HepG2 (cell line): Measurements from ENCODE around the gene ANKRD49. TPM values are rescaled to one million over a fixed set of nuclear protein-coding genes. Genes with fewer than 3 reads are reported as not detected.

Experiments used
- ARID2 ChIP-seq: sonication (generic); formaldehyde crosslinking; IDR thresholded peaks from 2 replicates; pipeline ENCODE4 v1.8.1; 2022; ENCODE audit warnings: mild to moderate bottlenecking, missing genetic modification reagents, borderline replicate concordance
- CC2D1A ChIP-seq: sonication (generic); formaldehyde crosslinking; IDR thresholded peaks from 2 replicates; pipeline ENCODE4 v1.8.1; 2023; ENCODE audit warnings: mild to moderate bottlenecking, missing genetic modification reagents
- FOXK2 ChIP-seq: fragments of 450-650 bp; IDR thresholded peaks from 2 replicates; pipeline ENCODE4 v1.6.1; 2016
- HDAC6 ChIP-seq: fragments of 200-600 bp; sonication (generic); IDR thresholded peaks from 2 replicates; pipeline ENCODE4 v1.7.0; 2017; ENCODE audit warnings: mild to moderate bottlenecking, antibody characterized with exemption, low read length, low read depth
- MZF1 ChIP-seq: sonication (generic); formaldehyde crosslinking; IDR thresholded peaks from 2 replicates; pipeline ENCODE4 v1.8.1; 2023; ENCODE audit warnings: mild to moderate bottlenecking, missing genetic modification reagents, borderline replicate concordance
- NAIF1 ChIP-seq: sonication (generic); formaldehyde crosslinking; IDR thresholded peaks from 2 replicates; pipeline ENCODE4 v1.5.0; 2020; ENCODE audit warnings: mild to moderate bottlenecking, missing genetic modification reagents, borderline replicate concordance
- NCOA2 ChIP-seq: sonication (generic); formaldehyde crosslinking; IDR thresholded peaks from 2 replicates; pipeline ENCODE4 v1.8.0; 2022; ENCODE audit warnings: inconsistent platforms
- NFYC ChIP-seq: IDR thresholded peaks from 2 replicates; pipeline ENCODE4 v1.6.1; 2016; ENCODE audit warnings: missing genetic modification reagents, missing compliant biosample characterization
- PPARG ChIP-seq: conservative IDR thresholded peaks from 2 replicates; pipeline ENCODE4 v1.6.1; 2016; ENCODE audit warnings: missing biosample characterization, missing genetic modification reagents
- RFX3 ChIP-seq: IDR thresholded peaks from 2 replicates; pipeline ENCODE4 v1.6.1; 2016; ENCODE audit warnings: missing biosample characterization, missing genetic modification reagents
- SRSF1 ChIP-seq: fragments of 200-400 bp; formaldehyde crosslinking; optimal IDR thresholded peaks from 2 replicates; pipeline ENCODE3; 2017; ENCODE audit warnings: mild to moderate bottlenecking, low read depth, low read length, moderate library complexity
- SYNCRIP ChIP-seq: fragments of 200-400 bp; formaldehyde crosslinking; IDR thresholded peaks from 2 replicates; pipeline ENCODE4 v1.6.1; 2018; ENCODE audit warnings: mild to moderate bottlenecking, low read depth, low read length; ENCODE audit not compliant: insufficient read depth
- TARDBP ChIP-seq: sonication (generic); formaldehyde crosslinking; IDR thresholded peaks from 2 replicates; pipeline ENCODE4 v1.8.0; 2022; ENCODE audit warnings: mild to moderate bottlenecking, missing genetic modification reagents
- TP53 ChIP-seq: sonication (generic); formaldehyde crosslinking; conservative IDR thresholded peaks from 2 replicates; pipeline ENCODE4 v1.4.0; 2020; ENCODE audit warnings: missing genetic modification reagents
- XBP1 ChIP-seq: sonication (generic); formaldehyde crosslinking; IDR thresholded peaks from 2 replicates; pipeline ENCODE4 v1.5.0; 2020; ENCODE audit warnings: missing genetic modification reagents
- ZNF224 ChIP-seq: sonication (generic); formaldehyde crosslinking; IDR thresholded peaks from 2 replicates; pipeline ENCODE4 v1.5.0; 2020; ENCODE audit warnings: mild to moderate bottlenecking, missing genetic modification reagents
- ZNF790 ChIP-seq: sonication (generic); formaldehyde crosslinking; IDR thresholded peaks from 2 replicates; pipeline ENCODE4 v1.8.0; 2022; ENCODE audit warnings: missing genetic modification reagents, mild to moderate bottlenecking, borderline replicate concordance
- polyA plus RNA-seq, 8 experiments: library from polyadenylated mRNA; depleted of rRNA in 3 of 8; stranded (reverse) in 7 of 8; unstranded in 1 of 8; fragments of >200 nt; fragmentation: Illumina TruSeq in 4 of 8; extraction: Trizol in 4 of 8; gene quantifications; 2 replicates each; pipeline versions ENCODE4 v1.2.1 to v1.2.3, GENCODE V29; 2011 to 2016; ENCODE audit warnings: low read depth in 4 of 8, missing spikeins in 1 of 8, mixed read lengths in 1 of 8; ENCODE audit not compliant: insufficient read depth in 1 of 8
- total RNA-seq, 5 experiments: library from RNA; depleted of rRNA; stranded (reverse); fragments of >200 nt; fragmentation: Illumina TruSeq; extraction: Trizol; gene quantifications; 2 replicates each; pipeline ENCODE4 v1.2.3, GENCODE V29; 2016; ENCODE audit warnings: low read depth in 1 of 5
- TF ChIP-seq, protein P1 (sequence below): sonication (generic); formaldehyde crosslinking; IDR thresholded peaks from 2 replicates; pipeline ENCODE4 v1.5.0; 2020; ENCODE audit warnings: mild to moderate bottlenecking, missing genetic modification reagents
- TF ChIP-seq, protein P2 (sequence below), 2 experiments: sonication (generic) in 1 of 2; formaldehyde crosslinking in 1 of 2; IDR thresholded peaks; 2 replicates each; pipeline versions ENCODE4 v1.4.0 to v1.6.1; 2018 to 2020; ENCODE audit warnings: missing genetic modification reagents in 2 of 2, borderline replicate concordance in 1 of 2, low read depth in 1 of 2, mild to moderate bottlenecking in 1 of 2, missing biosample characterization in 1 of 2
- TF ChIP-seq, protein P3 (sequence below): sonication (generic); formaldehyde crosslinking; IDR thresholded peaks from 2 replicates; pipeline ENCODE4 v1.5.1; 2020; ENCODE audit warnings: missing genetic modification reagents, mild to moderate bottlenecking, borderline replicate concordance
- TF ChIP-seq, protein P4 (sequence below): IDR thresholded peaks from 2 replicates; pipeline ENCODE4 v1.6.1; 2018; ENCODE audit warnings: missing genetic modification reagents

The ANKRD49 gene
- total and polyA plus RNA-seq, 2 of the 13 experiments (the other 11 are each of a cell fraction or from before 2014, with no cell fraction given) = 14.2 to 14.3 TPM

DNA sequence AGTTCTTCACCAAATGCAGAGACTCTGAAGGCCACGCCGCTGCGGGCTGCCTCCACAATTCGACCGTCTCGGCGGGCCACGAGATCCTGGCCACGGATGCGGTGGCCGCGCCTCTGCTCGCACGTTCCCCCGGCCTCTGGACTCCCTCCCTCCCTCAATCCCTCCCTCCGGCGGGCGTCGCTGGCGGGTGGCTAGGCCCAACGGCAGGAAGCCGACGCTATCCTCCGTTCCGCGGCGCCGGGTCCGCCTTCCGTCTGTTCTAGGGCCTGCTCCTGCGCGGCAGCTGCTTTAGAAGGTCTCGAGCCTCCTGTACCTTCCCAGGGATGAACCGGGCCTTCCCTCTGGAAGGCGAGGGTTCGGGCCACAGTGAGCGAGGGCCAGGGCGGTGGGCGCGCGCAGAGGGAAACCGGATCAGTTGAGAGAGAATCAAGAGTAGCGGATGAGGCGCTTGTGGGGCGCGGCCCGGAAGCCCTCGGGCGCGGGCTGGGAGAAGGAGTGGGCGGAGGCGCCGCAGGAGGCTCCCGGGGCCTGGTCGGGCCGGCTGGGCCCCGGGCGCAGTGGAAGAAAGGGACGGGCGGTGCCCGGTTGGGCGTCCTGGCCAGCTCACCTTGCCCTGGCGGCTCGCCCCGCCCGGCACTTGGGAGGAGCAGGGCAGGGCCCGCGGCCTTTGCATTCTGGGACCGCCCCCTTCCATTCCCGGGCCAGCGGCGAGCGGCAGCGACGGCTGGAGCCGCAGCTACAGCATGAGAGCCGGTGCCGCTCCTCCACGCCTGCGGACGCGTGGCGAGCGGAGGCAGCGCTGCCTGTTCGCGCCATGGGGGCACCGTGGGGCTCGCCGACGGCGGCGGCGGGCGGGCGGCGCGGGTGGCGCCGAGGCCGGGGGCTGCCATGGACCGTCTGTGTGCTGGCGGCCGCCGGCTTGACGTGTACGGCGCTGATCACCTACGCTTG, 50.2 kb downstream of the ANKRD49 start, which contains the start of gene FUT4 (continued):
- TF ChIP-seq, protein P1, sequence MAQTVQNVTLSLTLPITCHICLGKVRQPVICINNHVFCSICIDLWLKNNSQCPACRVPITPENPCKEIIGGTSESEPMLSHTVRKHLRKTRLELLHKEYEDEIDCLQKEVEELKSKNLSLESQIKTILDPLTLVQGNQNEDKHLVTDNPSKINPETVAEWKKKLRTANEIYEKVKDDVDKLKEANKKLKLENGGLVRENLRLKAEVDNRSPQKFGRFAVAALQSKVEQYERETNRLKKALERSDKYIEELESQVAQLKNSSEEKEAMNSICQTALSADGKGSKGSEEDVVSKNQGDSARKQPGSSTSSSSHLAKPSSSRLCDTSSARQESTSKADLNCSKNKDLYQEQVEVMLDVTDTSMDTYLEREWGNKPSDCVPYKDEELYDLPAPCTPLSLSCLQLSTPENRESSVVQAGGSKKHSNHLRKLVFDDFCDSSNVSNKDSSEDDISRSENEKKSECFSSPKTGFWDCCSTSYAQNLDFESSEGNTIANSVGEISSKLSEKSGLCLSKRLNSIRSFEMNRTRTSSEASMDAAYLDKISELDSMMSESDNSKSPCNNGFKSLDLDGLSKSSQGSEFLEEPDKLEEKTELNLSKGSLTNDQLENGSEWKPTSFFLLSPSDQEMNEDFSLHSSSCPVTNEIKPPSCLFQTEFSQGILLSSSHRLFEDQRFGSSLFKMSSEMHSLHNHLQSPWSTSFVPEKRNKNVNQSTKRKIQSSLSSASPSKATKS (CRISPR knock-in tag) = no peak
- no peak for TF ChIP-seq FOXK2
- TF ChIP-seq TP53 (CRISPR knock-in tag) = no peak
- TF ChIP-seq XBP1 (CRISPR knock-in tag) = no peak
- no peak for TF ChIP-seq SYNCRIP
- TF ChIP-seq, protein P2, sequence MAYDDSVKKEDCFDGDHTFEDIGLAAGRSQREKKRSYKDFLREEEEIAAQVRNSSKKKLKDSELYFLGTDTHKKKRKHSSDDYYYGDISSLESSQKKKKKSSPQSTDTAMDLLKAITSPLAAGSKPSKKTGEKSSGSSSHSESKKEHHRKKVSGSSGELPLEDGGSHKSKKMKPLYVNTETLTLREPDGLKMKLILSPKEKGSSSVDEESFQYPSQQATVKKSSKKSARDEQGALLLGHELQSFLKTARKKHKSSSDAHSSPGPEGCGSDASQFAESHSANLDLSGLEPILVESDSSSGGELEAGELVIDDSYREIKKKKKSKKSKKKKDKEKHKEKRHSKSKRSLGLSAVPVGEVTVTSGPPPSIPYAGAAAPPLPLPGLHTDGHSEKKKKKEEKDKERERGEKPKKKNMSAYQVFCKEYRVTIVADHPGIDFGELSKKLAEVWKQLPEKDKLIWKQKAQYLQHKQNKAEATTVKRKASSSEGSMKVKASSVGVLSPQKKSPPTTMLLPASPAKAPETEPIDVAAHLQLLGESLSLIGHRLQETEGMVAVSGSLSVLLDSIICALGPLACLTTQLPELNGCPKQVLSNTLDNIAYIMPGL (CRISPR knock-in tag; IDR thresholded peaks at IDR 0.05; ENCODE audit: borderline replicate concordance in 1 of 2, low read depth in 1 of 2) = peak; percentile 49 to 60; a peak in 1 of 4 replicates
- TF ChIP-seq ZNF790 = no peak
- no peak for TF ChIP-seq NCOA2 (CRISPR knock-in tag)
- no peak for TF ChIP-seq ARID2
- no peak for TF ChIP-seq CC2D1A (CRISPR knock-in tag)
- TF ChIP-seq NAIF1 (CRISPR knock-in tag) = no peak
- TF ChIP-seq ZNF224 (CRISPR knock-in tag) = no peak
- TF ChIP-seq TARDBP (CRISPR knock-in tag) = no peak
- no peak for TF ChIP-seq RFX3 (CRISPR knock-in tag)
- 0 out of 2 replicates have a peak, but pooled peaks have one; percentile 27 for TF ChIP-seq NFYC (CRISPR knock-in tag)
- TF ChIP-seq MZF1 = no peak
- TF ChIP-seq, protein P3, sequence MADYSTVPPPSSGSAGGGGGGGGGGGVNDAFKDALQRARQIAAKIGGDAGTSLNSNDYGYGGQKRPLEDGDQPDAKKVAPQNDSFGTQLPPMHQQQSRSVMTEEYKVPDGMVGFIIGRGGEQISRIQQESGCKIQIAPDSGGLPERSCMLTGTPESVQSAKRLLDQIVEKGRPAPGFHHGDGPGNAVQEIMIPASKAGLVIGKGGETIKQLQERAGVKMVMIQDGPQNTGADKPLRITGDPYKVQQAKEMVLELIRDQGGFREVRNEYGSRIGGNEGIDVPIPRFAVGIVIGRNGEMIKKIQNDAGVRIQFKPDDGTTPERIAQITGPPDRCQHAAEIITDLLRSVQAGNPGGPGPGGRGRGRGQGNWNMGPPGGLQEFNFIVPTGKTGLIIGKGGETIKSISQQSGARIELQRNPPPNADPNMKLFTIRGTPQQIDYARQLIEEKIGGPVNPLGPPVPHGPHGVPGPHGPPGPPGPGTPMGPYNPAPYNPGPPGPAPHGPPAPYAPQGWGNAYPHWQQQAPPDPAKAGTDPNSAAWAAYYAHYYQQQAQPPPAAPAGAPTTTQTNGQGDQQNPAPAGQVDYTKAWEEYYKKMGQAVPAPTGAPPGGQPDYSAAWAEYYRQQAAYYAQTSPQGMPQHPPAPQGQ (CRISPR knock-in tag) = no peak
- no peak for TF ChIP-seq PPARG
- no peak for TF ChIP-seq SRSF1
- no peak for TF ChIP-seq HDAC6
- TF ChIP-seq, protein P4, sequence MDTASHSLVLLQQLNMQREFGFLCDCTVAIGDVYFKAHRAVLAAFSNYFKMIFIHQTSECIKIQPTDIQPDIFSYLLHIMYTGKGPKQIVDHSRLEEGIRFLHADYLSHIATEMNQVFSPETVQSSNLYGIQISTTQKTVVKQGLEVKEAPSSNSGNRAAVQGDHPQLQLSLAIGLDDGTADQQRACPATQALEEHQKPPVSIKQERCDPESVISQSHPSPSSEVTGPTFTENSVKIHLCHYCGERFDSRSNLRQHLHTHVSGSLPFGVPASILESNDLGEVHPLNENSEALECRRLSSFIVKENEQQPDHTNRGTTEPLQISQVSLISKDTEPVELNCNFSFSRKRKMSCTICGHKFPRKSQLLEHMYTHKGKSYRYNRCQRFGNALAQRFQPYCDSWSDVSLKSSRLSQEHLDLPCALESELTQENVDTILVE = no peak
